Measurements from ENCODE around the gene RAD9A.
"Not testable (repeated sequence)": the region's sequence is repeated elsewhere in the genome, so short reads cannot be mapped to it uniquely, and the experiment has no call there.

RAD9A gene

DNA sequence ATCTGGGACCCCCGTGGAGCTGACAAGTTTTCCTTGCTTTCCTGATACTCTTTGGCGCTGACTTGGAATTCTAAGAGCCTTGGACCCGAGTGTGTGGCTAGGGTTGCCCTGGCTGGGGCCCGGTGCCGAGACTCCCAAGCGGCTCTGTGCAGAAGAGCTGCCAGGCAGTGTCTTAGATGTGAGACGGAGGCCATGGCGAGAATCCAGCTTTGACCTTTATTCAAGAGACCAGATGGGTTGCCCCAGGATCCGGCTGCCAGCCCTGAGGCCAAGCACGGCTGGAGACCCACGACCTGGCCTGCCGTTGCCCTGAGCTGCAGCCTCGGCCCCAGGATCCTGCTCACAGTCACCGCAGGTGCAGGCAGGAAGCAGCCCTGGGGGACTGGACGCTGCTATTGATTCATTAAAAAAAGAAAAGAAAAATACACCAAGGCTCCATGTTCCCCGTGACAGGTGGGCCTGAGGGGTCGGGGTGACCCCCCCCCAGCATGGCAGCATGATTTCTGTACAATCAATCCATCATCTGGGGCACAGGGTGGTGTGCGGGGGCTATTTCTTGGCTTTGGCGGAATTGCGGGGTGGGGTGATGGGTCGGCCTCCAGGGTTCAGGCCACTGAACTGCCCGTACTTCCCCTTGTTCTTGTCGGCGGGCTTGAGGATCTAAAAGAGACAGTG, 6.3 kb downstream of the RAD9A start:
- no peak for DNase-seq

DNA sequence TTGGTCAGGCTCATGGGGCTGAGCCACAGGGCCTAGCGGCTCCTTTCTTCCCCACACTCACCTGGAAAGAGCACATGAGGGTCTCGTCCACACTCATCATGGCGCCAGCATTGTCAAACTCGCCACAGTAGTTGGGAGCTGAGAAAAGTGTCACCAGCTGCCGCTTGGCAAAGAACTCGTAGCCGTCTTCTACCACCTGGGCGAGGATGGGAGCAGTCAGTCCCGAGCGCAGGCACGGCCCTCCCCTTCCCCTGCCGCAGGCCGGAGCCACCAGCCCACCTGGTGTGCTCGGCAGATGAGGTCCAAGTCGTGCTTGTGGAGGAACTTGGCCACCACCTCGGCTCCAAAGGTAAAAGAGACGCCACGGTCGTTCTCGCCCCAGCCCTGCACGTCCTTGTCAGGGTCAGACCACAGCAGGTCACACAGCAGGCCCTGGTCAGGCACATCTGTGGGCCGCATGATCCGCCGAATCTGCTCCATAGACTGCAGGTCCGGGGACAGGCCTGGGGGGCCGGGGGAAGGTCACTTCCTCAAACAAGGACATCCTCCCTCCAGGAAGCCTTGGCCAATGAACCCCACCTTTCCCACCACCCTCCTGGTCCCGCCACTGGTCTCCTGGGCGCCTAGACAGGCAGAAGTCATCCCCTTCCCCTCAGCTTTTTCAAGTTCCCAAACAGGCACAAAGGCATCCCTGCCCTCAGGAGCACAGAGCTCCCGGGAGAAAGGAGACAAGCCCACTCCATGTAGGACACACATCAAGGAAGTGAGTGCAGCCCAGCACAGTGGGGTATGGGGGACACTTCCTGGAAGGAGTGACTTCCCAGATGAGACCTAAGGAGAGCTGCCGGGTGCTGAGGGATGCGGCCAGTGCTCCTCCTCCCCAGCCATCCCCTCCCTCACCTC, 7.1 kb downstream of the RAD9A start:
- DNase-seq: no peak

DNA sequence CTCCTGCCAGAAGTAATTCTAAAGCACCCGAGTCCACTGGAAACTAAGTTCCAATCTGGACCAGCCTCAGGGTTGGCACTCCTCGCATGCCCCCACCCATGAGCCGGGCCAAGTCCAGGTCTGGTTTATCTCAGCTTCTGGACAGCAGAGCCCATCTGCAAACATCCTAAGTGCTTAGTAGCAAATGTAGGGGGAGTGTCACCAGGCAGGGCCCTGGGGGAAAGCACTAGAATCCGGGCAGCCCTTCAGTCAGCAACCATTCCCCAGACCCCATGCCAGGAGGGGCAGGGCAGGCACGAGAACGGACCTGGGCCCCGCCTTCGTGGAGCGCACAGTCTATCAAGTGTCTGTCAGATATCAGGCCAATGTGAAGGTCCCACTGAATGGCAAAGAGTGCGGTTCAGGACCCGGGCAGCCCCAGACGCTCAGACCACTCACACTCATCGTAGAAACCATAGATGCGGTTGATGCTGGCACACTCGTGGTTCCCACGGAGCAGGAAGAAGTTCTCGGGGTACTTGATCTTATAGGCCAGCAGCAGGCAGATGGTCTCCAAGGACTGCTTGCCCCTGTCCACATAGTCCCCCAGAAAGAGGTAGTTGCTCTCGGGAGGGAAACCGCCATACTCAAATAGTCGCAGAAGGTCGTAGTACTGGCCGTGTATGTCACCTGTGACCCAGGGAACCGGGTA, 8.6 kb downstream of the RAD9A start:
- no peak for DNase-seq

DNA sequence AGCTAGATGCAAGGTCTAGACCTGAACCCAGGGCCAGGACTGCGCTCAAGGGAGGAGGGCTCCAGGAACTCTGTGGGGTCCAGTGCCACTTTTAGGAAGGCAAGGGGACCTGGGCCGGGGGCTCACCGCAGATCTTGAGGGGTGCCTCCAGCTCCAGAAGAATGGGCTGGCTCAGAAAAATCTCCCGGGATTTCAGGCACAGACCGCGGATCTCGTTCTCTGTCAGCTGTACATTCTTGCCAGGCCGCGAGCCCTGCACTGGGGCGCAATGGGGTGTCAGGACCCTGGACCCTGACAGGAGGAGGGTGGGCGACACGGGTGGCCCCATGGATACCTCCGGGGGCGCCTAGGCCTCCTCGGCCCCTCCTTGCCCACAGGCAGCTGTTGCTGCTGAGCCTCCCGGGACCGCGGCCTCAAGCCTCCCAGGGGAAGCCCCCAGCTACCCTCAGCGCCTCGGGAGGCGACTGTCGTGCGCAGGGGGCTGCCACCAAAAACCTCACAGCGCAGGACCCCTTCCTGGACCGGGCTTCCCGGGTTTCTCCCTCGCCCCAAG, 9.2 kb downstream of the RAD9A start:
- no peak for DNase-seq

DNA sequence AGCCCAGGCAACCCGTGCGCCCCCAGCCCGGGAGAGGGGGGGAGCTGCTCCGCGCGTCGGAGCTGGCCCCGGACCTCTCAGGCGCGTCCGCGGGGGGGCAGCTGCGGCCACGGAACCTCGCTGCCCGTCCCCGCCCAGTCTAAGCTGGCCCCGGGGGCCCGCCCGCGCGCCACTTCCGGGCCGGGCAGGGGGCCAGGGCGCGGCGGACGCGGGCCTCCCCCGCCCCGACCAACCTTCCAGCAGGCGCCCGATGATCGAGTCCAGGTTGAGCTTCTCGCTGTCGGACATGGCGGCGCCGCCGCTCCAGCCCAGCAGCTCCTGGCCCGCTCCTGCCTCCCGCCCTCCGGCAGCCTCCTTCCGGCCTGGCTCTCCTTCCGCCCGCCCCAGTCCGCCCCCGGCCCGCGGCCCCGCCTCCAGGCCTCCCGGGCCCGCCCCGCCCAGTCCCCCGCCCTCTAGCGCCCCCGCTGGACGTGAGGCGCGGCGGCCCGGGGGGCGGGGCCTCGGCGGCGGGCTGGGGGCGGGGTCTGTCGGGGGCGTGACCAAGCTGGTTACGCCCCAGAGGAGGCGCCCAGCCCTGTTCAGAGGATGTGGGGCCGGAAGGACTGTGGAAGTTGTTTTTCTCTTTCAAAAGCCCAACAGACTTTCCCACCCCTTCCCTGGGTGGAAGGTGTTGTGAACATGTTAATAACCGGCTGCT, 9.9 kb downstream of the RAD9A start, which contains the start of gene PPP1CA:
Gene PPP1CA, minus strand, starts transcription at position 364 of the 697 bp plus-strand sequence. Its CDS starts 76 bp downstream, at position 288.
- DNase-seq: peak; percentile 94

DNA sequence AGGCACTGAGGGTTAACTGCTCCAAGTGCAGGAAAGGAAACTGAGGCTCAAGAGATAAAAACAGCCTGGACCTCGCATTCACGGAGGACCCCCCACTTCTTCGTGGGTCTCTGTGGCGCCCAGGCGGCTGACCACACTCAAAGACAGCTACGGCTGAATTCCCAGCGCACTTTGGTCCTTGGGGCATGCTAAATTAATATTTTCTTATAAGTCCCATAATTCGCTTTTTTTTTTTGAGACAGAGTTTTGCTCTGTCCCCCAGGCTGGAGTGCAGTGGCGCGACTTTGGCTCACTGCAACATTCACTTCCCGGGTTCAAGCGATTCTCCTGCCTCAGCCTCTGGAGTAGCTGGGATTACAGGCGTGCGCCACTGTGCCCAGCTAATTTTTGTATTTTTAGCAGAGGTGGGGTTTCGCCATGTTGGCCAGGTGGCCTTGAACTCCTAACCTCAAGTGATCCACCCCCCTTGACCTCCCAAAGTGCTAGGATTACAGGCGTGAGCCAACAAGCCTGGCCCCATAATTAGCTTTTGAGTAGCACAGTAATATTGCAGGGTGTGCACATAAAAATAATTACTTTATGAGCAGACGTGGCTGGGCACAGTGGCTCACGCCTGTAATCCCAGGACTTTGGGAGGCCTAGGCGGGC, 10.5 kb downstream of the RAD9A start:
- peak; percentile 81 for DNase-seq

DNA sequence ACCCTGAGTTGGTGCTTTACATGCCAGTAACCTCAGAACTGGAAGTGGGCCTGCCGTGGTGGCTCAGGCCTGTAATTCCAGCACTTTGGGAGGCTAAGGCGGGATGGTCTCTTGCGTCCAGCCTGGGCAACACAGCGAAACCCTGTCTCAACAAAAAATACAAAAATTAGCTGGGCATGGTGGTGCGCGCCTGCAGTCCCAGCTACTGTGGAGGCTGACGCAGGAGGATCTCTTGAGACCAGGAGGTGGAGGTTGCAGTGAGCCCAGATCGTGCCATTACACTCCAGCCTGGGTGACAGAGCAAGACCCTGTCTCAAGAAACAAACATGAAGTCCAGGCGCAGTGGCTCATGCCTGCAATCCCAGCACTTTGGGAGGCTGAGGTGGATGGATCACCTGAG, 11.3 kb downstream of the RAD9A start:
- not testable (repeated sequence) for DNase-seq

DNA sequence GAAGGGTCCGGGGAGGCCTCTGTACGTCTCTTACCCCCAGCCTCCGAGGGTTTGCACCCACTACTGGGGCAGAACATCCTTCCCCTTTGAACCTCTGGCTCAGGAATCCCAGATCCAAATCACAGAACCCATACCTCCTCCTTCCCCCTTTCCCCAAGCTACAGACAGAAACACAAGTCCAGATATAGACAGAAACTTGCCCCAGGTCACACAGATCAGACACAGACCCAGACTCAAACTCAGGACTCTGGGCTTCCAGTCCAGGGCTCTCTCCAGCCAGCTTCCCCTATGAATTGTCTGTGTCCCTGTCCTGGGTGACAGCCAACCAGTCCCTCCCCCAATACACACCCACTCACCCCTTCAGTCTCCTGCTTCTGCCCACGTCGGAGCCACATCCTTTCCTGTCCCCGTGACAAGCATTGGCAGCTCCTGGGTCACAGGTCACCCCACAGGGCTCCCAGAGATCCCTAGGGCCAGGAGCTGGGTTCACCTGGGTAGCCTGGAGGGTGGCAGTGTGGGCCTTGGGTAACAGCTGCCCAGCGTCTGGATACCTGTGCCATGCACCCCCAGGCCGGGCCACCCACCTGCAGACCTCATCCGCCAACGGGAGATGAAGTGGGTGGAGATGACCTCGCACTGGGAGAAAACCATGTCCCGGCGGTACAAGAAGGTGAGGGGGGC, 12.9 kb downstream of the RAD9A start:
- DNase-seq: no peak

DNA sequence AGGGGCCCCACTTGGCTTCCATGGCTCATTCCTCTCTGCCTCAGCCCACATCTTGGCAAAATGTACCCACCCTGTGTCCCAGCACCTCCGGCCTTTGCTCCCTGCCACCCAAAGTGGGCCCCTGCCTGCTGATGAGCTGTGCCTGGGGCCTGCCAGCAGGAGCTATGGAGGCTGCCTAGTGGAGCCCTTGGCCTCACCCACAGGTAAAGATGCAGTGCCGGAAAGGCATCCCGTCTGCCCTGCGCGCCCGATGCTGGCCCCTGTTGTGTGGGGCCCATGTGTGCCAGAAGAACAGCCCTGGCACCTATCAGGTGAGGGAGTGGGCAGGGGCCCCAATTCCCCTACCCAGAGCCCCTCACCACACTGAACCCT, 13.4 kb downstream of the RAD9A start:
- DNase-seq: no peak

DNA sequence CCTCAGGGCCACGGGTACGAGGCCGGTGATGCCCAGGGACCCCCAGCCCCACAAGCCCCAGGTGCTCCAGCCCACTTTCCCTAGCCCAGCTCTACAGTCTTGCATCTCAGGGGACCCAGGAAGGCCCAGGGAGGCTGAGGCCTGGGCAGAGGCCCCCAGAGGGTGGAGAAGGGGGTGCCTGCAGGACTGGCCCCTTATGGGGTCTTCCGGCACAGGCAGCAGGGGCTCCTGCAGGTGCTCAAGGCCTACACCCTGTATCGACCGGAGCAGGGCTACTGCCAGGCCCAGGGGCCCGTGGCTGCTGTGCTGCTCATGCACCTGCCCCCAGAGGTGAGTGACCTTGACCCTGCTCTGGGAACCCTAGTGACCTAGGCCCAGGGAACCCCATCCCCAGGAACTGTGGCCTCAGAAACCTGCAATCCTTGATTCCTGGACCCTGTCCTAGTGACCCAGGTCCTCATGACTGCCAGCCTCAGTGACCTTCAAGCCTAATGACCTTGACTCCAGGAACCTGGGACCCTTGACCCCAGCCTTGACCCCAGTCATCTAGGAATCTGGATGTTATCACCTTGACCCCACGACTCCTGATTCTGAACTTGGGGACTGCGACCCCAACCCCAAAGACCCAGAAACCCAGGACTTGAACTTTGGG, 14.0 kb downstream of the RAD9A start:
- no peak for DNase-seq

DNA sequence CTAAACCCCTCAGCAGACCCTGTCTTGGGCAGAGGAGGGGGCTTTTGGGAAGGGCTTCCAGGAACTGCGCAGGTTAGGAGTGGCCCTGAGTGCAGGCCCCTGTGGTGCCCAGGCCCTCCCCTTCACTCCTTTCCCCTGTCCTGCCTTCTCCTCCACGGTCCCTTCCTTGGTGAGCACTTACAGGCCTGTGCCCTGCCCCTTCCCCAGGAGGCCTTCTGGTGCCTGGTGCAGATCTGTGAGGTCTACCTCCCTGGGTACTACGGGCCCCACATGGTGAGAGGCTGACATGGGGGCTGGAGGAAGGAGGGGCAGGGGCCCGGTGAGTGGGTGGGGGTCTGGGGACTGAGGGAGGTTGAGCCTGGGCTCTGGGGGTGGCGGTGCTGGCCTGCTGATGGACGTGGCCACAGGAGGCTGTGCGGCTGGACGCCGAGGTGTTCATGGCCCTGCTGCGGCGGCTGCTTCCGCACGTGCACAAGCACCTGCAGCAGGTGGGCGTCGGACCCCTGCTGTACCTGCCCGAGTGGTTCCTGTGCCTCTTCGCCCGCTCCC, 14.7 kb downstream of the RAD9A start:
- DNase-seq: no peak

DNA sequence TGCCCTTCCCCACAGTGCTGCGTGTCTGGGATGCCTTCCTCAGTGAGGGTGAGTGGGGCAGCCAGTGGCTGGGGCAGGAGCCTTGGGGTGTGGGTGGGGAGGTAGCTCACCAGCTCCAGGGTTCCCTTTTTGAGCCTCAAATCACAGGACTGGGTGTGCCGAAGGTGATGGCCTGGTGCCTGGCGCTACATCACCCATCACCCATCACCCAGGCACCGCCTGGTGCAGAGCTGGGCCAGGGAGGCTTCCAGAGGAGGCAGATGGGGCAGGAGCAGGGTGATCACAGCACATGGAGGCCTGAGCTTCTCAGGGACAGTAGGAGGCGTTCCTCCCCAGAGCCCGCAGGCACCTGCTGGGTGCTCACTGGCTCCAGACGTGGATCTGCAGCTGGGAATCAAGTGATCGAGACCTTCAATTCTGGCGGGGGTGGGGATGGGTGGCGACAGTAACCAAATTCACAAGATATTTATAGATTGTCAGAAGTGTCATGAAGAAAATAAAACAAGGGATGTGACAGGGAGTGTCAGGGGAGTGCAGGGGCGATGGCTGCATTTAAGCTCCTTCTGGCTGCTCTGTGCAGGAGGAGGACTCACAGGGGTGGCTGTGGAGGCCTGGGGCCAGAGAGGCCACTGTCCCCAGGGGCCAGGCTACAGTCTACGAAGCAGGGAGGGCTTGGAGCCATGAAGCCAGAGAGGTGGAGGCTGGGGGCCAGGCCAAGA, 15.3 kb downstream of the RAD9A start:
- peak; percentile 29 for DNase-seq

DNA sequence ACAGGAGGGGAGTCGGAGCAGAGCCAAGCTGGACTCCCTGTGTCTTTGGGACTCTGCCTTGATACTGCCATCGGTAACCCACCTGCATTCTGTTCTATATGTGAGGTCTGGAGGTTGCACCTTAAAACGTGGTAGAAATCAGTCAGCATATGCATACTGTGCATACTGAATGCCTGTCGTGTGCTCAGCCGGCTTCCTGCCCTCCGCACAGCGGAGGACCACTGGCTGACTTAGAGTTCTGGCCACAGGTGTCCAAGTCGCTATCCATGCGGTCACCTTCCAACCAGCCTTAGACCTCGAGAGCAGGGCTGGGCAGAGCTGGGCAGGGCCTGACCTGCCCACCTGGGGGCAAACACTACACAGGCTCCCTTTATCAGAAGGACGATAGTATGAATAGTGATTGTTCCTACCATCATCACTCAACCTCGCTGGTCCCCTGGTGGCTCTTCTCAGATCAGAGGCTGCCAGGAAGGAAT, 15.9 kb downstream of the RAD9A start:
- DNase-seq: no peak

DNA sequence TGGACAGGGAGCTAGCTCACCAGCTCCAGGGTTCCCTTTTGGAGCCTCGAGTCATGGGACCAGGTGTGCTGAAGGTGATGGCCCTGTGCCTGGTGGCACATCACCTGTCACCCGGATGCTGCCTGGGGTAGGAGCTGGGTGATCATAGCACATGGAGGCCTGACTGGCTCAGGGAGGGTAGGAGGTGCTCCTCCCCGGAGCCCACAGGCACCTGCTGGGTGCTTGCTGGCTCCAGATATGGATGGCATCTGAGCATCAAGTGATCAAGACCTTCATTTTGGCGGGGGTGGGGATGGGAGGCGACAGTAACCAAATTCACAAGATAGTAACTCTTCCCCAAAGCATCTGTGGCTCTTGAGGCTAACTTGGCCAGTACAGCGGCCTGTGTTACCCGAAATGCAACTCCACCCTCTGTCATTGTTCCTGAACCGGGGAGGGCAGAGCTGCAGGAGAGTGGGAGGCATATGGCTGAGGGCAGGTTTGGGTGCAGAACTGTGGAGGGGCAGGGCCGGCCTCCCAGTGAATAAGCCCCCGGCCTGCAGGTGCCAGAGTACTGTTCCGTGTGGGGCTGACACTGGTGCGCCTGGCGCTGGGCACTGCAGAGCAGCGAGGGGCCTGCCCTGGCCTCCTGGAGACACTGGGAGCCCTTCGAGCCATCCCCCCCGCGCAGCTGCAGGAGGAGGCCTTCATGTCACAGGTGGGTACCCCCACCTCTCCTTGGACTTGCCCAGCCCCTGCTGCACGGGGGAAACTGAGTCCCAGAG, 16.8 kb downstream of the RAD9A start:
- DNase-seq: no peak

DNA sequence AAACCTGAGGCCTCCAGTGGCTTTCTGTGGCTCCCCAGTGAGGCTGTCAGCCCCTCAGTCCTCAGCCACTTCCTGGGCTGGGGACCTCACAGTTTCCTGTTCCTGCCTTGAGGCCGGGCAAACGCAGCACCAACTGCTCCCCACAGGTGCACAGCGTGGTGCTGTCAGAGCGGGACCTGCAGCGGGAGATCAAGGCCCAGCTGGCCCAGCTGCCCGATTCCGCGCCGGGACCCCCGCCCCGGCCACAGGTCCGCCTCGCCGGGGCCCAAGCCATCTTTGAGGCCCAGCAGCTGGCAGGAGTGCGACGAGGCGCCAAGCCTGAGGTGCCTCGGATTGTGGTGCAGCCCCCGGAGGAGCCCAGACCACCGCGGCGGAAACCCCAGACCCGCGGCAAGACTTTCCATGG, 17.5 kb downstream of the RAD9A start:
- no peak for DNase-seq

DNA sequence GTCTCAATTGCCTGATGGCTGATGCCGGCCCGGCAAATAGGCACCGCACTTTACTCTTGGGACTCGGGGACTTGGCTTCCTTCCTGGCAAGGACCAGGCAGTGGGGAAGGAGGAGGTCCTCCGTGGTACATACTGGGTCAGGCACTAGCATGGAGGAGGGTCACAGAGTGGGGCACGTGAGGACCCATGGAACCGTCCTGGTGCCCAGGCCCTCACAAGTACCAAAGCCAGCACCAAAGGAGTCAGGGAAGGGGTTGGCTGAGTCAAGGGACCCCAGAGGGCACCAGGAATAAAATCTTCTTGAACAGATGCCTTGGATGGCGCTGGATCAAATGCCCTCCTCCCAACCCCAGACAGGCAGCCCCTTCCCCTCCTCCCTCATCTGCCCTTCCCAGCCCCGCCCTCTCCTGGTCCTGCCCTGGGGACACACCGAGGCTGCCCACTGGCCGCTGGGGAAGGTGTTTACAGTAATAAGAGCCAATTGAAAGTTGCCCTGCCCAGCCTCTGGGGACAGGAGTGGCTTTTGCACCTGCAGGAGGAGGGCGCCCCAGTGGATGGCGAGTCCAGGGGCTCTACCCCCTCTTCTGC, 18.1 kb downstream of the RAD9A start:
- peak; percentile 58 for DNase-seq

DNA sequence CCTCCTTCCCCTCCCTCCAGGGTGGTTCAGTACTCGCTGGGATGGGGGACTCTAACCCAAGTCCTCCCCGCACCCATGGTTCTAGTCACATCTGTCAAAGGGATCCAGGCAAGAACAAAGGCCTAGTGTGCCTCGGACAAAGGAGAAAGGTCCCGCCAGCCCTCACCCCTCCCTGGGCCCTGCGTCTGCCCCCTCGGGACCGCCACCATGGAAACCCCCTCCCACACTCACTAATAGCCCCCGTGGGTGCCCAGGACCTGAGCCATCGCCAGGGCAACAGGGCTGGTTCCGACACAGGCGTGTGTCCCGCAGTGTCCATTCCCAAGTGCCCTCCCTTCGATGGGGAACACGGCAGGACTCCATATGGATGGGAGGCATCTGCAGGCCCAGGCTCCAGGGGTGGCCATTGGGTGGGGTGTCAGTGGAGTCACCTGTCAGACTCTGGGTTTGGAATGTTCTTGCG, 18.6 kb downstream of the RAD9A start:
- no peak for DNase-seq

DNA sequence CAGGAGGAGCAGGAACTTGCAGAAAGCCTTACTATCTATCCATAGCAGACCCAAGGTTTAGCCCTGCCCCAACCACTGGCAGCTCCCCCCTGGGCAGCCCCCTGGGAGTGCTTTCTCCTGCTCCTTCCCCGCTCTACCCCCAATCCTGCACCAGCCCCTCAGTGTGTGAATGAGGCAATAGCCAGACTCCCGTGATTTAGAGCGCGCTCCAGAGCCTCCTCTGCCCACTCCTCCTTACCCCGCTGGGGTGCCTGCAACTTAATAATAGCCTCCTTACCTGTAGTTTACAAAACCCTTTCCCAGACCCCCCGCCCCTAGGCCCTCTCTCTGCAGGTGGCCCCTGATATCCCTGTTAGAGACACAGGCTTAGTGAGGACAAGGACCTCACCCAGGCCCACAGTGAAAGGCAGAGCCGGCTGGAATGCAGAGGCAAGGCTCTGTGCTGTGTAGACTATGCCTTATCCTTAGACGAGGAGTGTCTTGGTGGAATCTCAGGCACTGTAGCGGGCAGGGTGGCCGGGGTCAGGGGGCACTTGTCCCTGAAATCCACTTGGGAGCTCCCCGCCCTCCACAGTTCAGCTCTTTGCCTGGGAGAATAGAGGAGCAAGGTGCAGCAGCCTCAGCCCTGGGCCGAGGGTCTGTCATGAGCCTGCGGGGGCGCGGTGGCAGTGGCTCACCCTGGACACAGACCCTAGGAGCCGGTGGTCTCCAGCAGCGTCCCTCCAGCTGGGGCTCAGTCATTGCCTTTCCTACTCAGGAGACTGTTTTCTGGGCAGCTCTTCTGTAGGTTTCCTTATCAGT, 19.4 kb downstream of the RAD9A start:
- no peak for DNase-seq
